ENCODE results near the gene ZDHHC5.

ZDHHC5 gene

GRCh38 chr11:57645689-57646085 lies 22.2 kb upstream of the ZDHHC5 start:
- no peak overlapping the region for H3K27ac ChIP-seq (ENCODE audit: low read length)
- no peak overlapping the region for H3K4me3 ChIP-seq (ENCODE audit: low read depth in 1 of 2, low read length in 2 of 2)
- H3K79me2 ChIP-seq (ENCODE audit: insufficient read depth, low read length): no peaks in the 10 kb centered on the region
- H3K4me2 ChIP-seq (ENCODE audit: insufficient read depth, low read length): no peak overlapping the region
- DNase-seq (no peak), ATAC-seq (ENCODE audit: insufficient read depth, low read depth) (no peak)
- H4K20me1 ChIP-seq (ENCODE audit: insufficient read depth, low read length): no peaks in the 10 kb centered on the region
- H3K36me3 ChIP-seq (ENCODE audit: insufficient read depth, low read length): no peaks in the 10 kb centered on the region
- peaks cover 52% of the 10 kb centered on the region for H3K4me1 ChIP-seq (ENCODE audit: insufficient read depth, low read length)
- H3K9ac ChIP-seq (ENCODE audit: low read depth, low read length): no peak overlapping the region
- H3K27me3 ChIP-seq (ENCODE audit: insufficient read depth, low read length, poor library complexity): peaks cover 47% of the 10 kb centered on the region
- TF ChIP-seq CTCF (IDR thresholded peaks at IDR 0.05; ENCODE audit: borderline replicate concordance, extremely low read depth, low read length, poor library complexity, severe bottlenecking): no peak
- no peaks in the 10 kb centered on the region for H3K9me3 ChIP-seq (ENCODE audit: insufficient read depth, low read length, severe bottlenecking)
- no peak overlapping the region for H2AFZ ChIP-seq (ENCODE audit: low read depth, low read length)

DNA sequence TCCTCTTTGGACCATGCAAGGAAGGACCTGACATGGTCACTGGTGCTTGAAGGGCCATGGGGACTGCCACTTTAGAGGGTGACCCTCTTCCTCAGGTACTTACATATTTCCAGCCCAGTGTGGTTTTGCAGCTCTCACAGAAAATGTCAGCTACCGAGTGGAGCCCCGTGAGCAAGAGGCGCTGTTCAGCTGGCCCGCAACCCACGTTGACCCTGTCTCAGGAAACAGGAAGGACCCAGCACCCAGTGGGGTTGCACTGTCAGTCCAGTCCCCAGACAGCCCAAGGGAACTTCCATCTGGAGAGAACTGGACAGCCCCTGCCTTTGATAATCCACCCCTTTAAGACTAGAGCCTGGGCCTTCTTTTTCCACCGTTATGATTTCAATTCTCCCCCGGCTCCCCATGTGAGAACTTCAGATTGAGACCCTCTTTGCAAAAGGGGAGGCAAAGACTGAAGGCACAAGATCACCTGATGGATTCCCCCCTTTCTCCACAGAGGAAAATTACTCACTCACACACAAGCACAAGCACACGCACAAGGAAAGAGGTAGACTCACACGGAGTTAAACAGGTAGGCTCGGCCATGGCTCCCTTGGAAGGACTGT lies 21.6 kb upstream of the ZDHHC5 start:
- Histone ChIP-seq H3K27me3 (ENCODE audit: insufficient read depth, low read length, poor library complexity) (peaks cover 47% of the 10 kb centered on the region), H3K27ac (ENCODE audit: low read length) (no peak overlapping the region), H3K4me2 (ENCODE audit: insufficient read depth, low read length) (no peak overlapping the region), H3K36me3 (ENCODE audit: insufficient read depth, low read length) (no peaks in the 10 kb centered on the region), H3K9me3 (ENCODE audit: insufficient read depth, low read length, severe bottlenecking) (no peaks in the 10 kb centered on the region), H2AFZ (ENCODE audit: low read depth, low read length) (no peak overlapping the region), H3K79me2 (ENCODE audit: insufficient read depth, low read length) (no peaks in the 10 kb centered on the region), H4K20me1 (ENCODE audit: insufficient read depth, low read length) (no peaks in the 10 kb centered on the region), H3K9ac (ENCODE audit: low read depth, low read length) (no peak overlapping the region), H3K4me3 (ENCODE audit: low read depth in 1 of 2, low read length in 2 of 2) (no peak overlapping the region), H3K4me1 (ENCODE audit: insufficient read depth, low read length) (peaks cover 46% of the 10 kb centered on the region)
- TF ChIP-seq EZH2 (IDR thresholded peaks at IDR 0.05; ENCODE audit: borderline replicate concordance, low read depth, low read length, severe bottlenecking): no peak
- no peak for TF ChIP-seq CTCF (IDR thresholded peaks at IDR 0.05; ENCODE audit: borderline replicate concordance, extremely low read depth, low read length, poor library complexity, severe bottlenecking)
- DNase-seq (no peak), ATAC-seq (ENCODE audit: insufficient read depth, low read depth) (no peak)

- H3K9ac ChIP-seq (ENCODE audit: low read depth, low read length): no peak overlapping the region
- H3K9me3 ChIP-seq (ENCODE audit: insufficient read depth, low read length, severe bottlenecking): no peaks in the 10 kb centered on the region
- no peak overlapping the region for H3K4me2 ChIP-seq (ENCODE audit: insufficient read depth, low read length)
- no peak for TF ChIP-seq CTCF (IDR thresholded peaks at IDR 0.05; ENCODE audit: borderline replicate concordance, extremely low read depth, low read length, poor library complexity, severe bottlenecking)
- no peak for TF ChIP-seq EZH2 (IDR thresholded peaks at IDR 0.05; ENCODE audit: borderline replicate concordance, low read depth, low read length, severe bottlenecking)
- ATAC-seq (ENCODE audit: insufficient read depth, low read depth): no peak
- H3K36me3 ChIP-seq (ENCODE audit: insufficient read depth, low read length): no peaks in the 10 kb centered on the region
- H2AFZ ChIP-seq (ENCODE audit: low read depth, low read length): no peak overlapping the region
- H3K27me3 ChIP-seq (ENCODE audit: insufficient read depth, low read length, poor library complexity): peaks cover 47% of the 10 kb centered on the region
- no peak overlapping the region for H3K27ac ChIP-seq (ENCODE audit: low read length)
- DNase-seq: no peak
- H3K4me1 ChIP-seq (ENCODE audit: insufficient read depth, low read length): peaks cover 45% of the 10 kb centered on the region
- no peaks in the 10 kb centered on the region for H4K20me1 ChIP-seq (ENCODE audit: insufficient read depth, low read length)
- H3K79me2 ChIP-seq (ENCODE audit: insufficient read depth, low read length): no peaks in the 10 kb centered on the region
- H3K4me3 ChIP-seq (ENCODE audit: low read depth in 1 of 2, low read length in 2 of 2): no peak overlapping the region
Measured at GRCh38 chr11:57646799-57647303, 21.1 kb upstream of the ZDHHC5 start.

Measured in DND-41 (cell line).